GM23338 (cell line): ENCODE results near the gene OSGEPL1. TPM values are rescaled to one million over a fixed set of nuclear protein-coding genes. Genes with fewer than 3 reads are reported as not detected.
"Not testable (repeated sequence)": the region's sequence is repeated elsewhere in the genome, so short reads cannot be mapped to it uniquely, and the experiment has no call there.

Source experiments
- ATAC-seq: fragments of 200-7000 bp; cut with Tn5 transposase; 3 replicates; pipeline ENCODE4 v1.9.1; 2020
- DNase-seq: peaks from one replicate; pipeline ENCODE4 v3.0.0-alpha.2; 2015; ENCODE audit warnings: low spot score
- H2AFZ ChIP-seq: fragments of 200-600 bp; sonication (generic); 2 replicates; pipeline ENCODE4 v1.8.0; 2016; ENCODE audit warnings: antibody characterized with exemption, mild to moderate bottlenecking, moderate library complexity
- H3F3A ChIP-seq: fragments of 200-600 bp; sonication (generic); replicated peaks from 2 replicates; pipeline ENCODE4 v1.8.0; 2017; ENCODE audit warnings: antibody characterized with exemption, mixed run types, low read depth
- H3K27ac ChIP-seq: fragments of 200-600 bp; sonication (generic); 2 replicates; pipeline ENCODE4 v1.6.1; 2016; ENCODE audit warnings: low read depth
- H3K27me3 ChIP-seq: fragments of 200-600 bp; sonication (generic); 2 replicates; pipeline ENCODE4 v1.8.0; 2016; ENCODE audit warnings: mild to moderate bottlenecking, mixed run types, moderate library complexity; ENCODE audit not compliant: insufficient read depth
- H3K36me3 ChIP-seq: fragments of 200-600 bp; sonication (generic); 2 replicates; pipeline ENCODE4 v1.8.0; 2016; ENCODE audit warnings: mild to moderate bottlenecking; ENCODE audit not compliant: insufficient read depth
- H3K4me1 ChIP-seq: fragments of 200-600 bp; sonication (generic); 2 replicates; pipeline ENCODE4 v1.8.0; 2016; ENCODE audit warnings: mild to moderate bottlenecking, moderate library complexity; ENCODE audit not compliant: insufficient read depth
- H3K4me2 ChIP-seq: fragments of 200-600 bp; sonication (generic); 2 replicates; pipeline ENCODE4 v1.7.1; 2017; ENCODE audit warnings: mixed run types
- H3K4me3 ChIP-seq: fragments of 200-600 bp; sonication (generic); 2 replicates; pipeline ENCODE4 v1.6.1; 2016; ENCODE audit warnings: mixed run types
- H3K79me2 ChIP-seq: fragments of 200-600 bp; sonication (generic); replicated peaks from 2 replicates; pipeline ENCODE4 v1.8.0; 2017; ENCODE audit warnings: mild to moderate bottlenecking; ENCODE audit not compliant: insufficient read depth
- H3K9me2 ChIP-seq: fragments of 200-600 bp; sonication (generic); 2 replicates; pipeline ENCODE4 v1.8.0; 2017; ENCODE audit not compliant: insufficient read depth
- H4K20me1 ChIP-seq: fragments of 200-600 bp; sonication (generic); replicated peaks from 2 replicates; pipeline ENCODE4 v1.8.0; 2017; ENCODE audit warnings: mild to moderate bottlenecking; ENCODE audit not compliant: insufficient read depth
- H3K27ac Mint-ChIP-seq: 2 replicates; pipeline ENCODE4 v1.8.0; 2020; ENCODE audit warnings: inconsistent platforms, mild to moderate bottlenecking, moderate library complexity, mixed read lengths
- H3K27me3 Mint-ChIP-seq: 3 replicates; pipeline ENCODE4 v1.8.0; 2022; ENCODE audit warnings: low read depth, mild to moderate bottlenecking, moderate library complexity, mixed read lengths, inconsistent platforms; ENCODE audit not compliant: insufficient read depth, poor library complexity
- H3K36me3 Mint-ChIP-seq: 3 replicates; pipeline ENCODE4 v1.8.0; 2021; ENCODE audit warnings: low read depth, mild to moderate bottlenecking, inconsistent platforms, moderate library complexity, mixed read lengths
- H3K4me1 Mint-ChIP-seq: 3 replicates; pipeline ENCODE4 v1.8.0; 2020; ENCODE audit warnings: mild to moderate bottlenecking, inconsistent platforms, mixed read lengths
- H3K4me3 Mint-ChIP-seq: 3 replicates; pipeline ENCODE4 v1.8.0; 2021; ENCODE audit warnings: moderate library complexity, mild to moderate bottlenecking, inconsistent platforms, mixed read lengths
- H3K9me3 Mint-ChIP-seq: 3 replicates; pipeline ENCODE4 v1.8.0; 2020; ENCODE audit warnings: moderate library complexity, mild to moderate bottlenecking, inconsistent platforms, mixed read lengths
- EZH2 ChIP-seq: fragments of 200-600 bp; sonication (generic); IDR thresholded peaks from one replicate; pipeline ENCODE4 v1.8.0; 2017; ENCODE audit warnings: antibody characterized with exemption, mild to moderate bottlenecking, low read depth; ENCODE audit not compliant: unreplicated experiment
- EZH2phosphoT487 ChIP-seq: fragments of 200-600 bp; sonication (generic); IDR thresholded peaks from one replicate; pipeline ENCODE4 v1.8.1; 2018; ENCODE audit warnings: antibody characterized with exemption; ENCODE audit not compliant: unreplicated experiment
- STAT1 ChIP-seq: IDR thresholded peaks from one replicate; pipeline ENCODE4 v1.6.1; 2016; ENCODE audit warnings: antibody characterized with exemption; ENCODE audit not compliant: unreplicated experiment
- ZNF114 ChIP-seq: fragments of 250-450 bp; sonication (Bioruptor Pico); IDR thresholded peaks from 2 replicates; pipeline ENCODE4 v1.5.0; 2020; ENCODE audit warnings: mild to moderate bottlenecking, moderate library complexity
- ZNF331 ChIP-seq: fragments of 250-450 bp; sonication (Bioruptor Pico); IDR thresholded peaks from 2 replicates; pipeline ENCODE4 v1.5.0; 2020; ENCODE audit warnings: low read depth, mild to moderate bottlenecking, moderate library complexity
- polyA plus RNA-seq: library from polyadenylated mRNA; unstranded; fragments of >200 nt; fragmentation: Nextera tagmentation; extraction: Ambion mirVana; gene quantifications from 2 replicates; pipeline ENCODE4 v1.2.1, GENCODE V29; 2016
- total RNA-seq: library from RNA; depleted of rRNA; stranded (reverse); fragments of >200 nt; shearing (Covaris generic); gene quantifications from 2 replicates; pipeline ENCODE4 v1.2.3, GENCODE V29; 2014
- TF ChIP-seq, protein P1 (sequence below): IDR thresholded peaks from one replicate; pipeline ENCODE4 v1.6.1; 2018; ENCODE audit warnings: antibody characterized with exemption; ENCODE audit not compliant: unreplicated experiment
- TF ChIP-seq, protein P2 (sequence below): IDR thresholded peaks from 2 replicates; pipeline ENCODE4 v1.6.1; 2016; ENCODE audit warnings: antibody characterized with exemption
- TF ChIP-seq, protein P3 (sequence below), 2 experiments: fragments of 200-600 bp in 1 of 2; sonication (generic) in 1 of 2; conservative IDR thresholded peaks; 2 replicates each; pipeline versions ENCODE4 v1.5.1 to v1.6.1; 2016 to 2017; ENCODE audit warnings: antibody characterized with exemption in 2 of 2, low read depth in 2 of 2, mild to moderate bottlenecking in 2 of 2, moderate library complexity in 1 of 2

Gene OSGEPL1
- total and polyA plus RNA-seq, 2 experiments from 2014 or later, result 19.6 to 23.1 TPM

DNA sequence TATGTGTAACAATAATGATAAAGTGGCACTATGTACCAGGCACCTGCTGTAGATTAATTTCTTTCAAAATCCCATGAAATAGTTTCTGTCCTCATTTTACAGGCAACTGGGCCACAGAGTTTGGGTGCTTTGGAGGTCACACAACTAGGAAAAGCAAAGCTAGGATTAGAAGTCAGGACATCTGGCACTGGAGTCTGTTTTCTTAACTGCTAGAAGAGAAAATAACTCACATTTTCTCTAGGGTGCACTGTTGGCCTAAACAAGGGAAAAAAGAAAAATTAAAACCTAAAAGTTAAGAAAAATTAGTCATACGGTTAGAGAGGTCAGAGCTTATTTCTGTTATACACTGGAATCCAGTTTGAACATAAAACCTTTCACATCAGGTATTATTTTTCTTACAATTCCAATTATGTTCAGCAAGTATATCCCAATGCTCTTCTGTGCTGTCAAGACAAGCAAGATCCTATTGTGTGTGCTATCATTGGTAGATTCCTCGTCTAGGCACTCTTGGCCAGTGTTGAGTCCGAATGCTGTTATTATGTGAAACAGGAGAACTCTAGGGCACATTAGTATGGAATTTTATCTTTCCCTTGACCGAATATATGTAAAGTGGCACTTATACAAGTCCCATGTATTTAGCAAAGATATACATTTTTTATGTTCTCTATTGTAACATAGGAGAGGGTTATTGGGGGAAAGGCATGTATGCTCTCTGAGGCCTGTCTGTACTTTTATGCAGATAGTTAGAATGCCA is 1.5 kb upstream of the OSGEPL1 start (continued):
- TF ChIP-seq, protein P1, sequence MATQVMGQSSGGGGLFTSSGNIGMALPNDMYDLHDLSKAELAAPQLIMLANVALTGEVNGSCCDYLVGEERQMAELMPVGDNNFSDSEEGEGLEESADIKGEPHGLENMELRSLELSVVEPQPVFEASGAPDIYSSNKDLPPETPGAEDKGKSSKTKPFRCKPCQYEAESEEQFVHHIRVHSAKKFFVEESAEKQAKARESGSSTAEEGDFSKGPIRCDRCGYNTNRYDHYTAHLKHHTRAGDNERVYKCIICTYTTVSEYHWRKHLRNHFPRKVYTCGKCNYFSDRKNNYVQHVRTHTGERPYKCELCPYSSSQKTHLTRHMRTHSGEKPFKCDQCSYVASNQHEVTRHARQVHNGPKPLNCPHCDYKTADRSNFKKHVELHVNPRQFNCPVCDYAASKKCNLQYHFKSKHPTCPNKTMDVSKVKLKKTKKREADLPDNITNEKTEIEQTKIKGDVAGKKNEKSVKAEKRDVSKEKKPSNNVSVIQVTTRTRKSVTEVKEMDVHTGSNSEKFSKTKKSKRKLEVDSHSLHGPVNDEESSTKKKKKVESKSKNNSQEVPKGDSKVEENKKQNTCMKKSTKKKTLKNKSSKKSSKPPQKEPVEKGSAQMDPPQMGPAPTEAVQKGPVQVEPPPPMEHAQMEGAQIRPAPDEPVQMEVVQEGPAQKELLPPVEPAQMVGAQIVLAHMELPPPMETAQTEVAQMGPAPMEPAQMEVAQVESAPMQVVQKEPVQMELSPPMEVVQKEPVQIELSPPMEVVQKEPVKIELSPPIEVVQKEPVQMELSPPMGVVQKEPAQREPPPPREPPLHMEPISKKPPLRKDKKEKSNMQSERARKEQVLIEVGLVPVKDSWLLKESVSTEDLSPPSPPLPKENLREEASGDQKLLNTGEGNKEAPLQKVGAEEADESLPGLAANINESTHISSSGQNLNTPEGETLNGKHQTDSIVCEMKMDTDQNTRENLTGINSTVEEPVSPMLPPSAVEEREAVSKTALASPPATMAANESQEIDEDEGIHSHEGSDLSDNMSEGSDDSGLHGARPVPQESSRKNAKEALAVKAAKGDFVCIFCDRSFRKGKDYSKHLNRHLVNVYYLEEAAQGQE, result no peak
- TF ChIP-seq, protein P2, sequence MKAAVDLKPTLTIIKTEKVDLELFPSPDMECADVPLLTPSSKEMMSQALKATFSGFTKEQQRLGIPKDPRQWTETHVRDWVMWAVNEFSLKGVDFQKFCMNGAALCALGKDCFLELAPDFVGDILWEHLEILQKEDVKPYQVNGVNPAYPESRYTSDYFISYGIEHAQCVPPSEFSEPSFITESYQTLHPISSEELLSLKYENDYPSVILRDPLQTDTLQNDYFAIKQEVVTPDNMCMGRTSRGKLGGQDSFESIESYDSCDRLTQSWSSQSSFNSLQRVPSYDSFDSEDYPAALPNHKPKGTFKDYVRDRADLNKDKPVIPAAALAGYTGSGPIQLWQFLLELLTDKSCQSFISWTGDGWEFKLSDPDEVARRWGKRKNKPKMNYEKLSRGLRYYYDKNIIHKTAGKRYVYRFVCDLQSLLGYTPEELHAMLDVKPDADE, result no peak
- TF ChIP-seq EZH2phosphoT487 (no peak), ZNF331 (no peak), STAT1 (no peak), EZH2 (no peak), ZNF114 (CRISPR knock-in tag) (no peak)
- TF ChIP-seq, protein P3, sequence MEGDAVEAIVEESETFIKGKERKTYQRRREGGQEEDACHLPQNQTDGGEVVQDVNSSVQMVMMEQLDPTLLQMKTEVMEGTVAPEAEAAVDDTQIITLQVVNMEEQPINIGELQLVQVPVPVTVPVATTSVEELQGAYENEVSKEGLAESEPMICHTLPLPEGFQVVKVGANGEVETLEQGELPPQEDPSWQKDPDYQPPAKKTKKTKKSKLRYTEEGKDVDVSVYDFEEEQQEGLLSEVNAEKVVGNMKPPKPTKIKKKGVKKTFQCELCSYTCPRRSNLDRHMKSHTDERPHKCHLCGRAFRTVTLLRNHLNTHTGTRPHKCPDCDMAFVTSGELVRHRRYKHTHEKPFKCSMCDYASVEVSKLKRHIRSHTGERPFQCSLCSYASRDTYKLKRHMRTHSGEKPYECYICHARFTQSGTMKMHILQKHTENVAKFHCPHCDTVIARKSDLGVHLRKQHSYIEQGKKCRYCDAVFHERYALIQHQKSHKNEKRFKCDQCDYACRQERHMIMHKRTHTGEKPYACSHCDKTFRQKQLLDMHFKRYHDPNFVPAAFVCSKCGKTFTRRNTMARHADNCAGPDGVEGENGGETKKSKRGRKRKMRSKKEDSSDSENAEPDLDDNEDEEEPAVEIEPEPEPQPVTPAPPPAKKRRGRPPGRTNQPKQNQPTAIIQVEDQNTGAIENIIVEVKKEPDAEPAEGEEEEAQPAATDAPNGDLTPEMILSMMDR (conservative IDR thresholded peaks at IDR 0.05; ENCODE audit: low read depth in 2 of 2), result no peak

DNA sequence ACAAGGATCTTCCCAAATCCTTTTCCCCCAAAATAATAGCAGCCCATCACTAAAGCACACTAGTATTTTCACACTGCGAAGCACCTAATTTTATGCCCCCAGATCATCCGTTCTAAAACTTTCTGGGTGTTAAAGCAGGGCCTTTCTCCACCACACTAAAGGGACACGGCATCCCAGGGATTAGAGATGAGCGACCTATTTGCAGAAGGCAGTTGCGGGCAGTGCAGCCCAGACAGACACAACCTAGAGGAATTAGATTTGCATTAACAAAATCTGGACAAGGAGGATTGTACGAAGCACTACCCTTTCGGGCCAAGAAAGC is 402 bp downstream of the OSGEPL1 start:
- Mint-ChIP-seq H3K4me3 (peak overlapping the region; percentile 85), H3K9me3 (no peaks in the 10 kb centered on the region), H3K27ac (peak overlapping the region; percentile 94), H3K4me1 (no peaks in the 10 kb centered on the region), H3K27me3 (peaks cover 2% of the 10 kb centered on the region), H3K36me3 (peaks cover 11% of the 10 kb centered on the region)
- H3K4me2 ChIP-seq, result peak overlapping the region; percentile 86
- ATAC-seq, result no peak
- peak overlapping the region; percentile 90 for H2AFZ ChIP-seq
- peaks cover 10% of the 10 kb centered on the region; the same call in 1 of the 2 replicates for H3K79me2 ChIP-seq
- peaks cover 8% of the 10 kb centered on the region; the same call in 1 of the 2 replicates for H3K4me1 ChIP-seq
- H4K20me1 ChIP-seq, result no peaks in the 10 kb centered on the region
- H3K27ac ChIP-seq, result peak overlapping the region; percentile 96
- DNase-seq, result no peak
- TF ChIP-seq, protein P1, result no peak
- no peaks in the 10 kb centered on the region for H3K9me2 ChIP-seq
- H3F3A ChIP-seq, result peaks cover 6% of the 10 kb centered on the region; the same call in 1 of the 2 replicates
- no peaks in the 10 kb centered on the region for H3K27me3 ChIP-seq
- peaks cover 3% of the 10 kb centered on the region for H3K36me3 ChIP-seq
- peak overlapping the region; percentile 75 for H3K4me3 ChIP-seq

DNA sequence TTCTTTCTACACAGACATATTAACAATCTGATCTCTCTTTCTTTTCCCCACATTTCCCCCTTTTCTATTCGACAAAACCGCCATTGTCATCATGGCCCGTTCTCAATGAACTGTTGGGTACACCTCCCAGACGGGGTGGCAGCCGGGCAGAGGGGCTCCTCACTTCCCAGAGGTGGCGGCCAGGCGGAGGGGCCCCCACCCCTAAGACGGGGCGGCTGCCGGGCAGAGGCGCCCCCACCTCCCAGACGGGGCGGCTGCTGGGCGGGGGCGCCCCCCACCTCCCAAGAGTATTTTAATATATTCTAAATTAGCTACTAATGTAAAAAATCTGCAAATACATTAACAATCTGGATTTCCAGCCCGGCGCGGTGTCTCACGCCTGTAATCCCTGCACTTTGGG is 2.4 kb downstream of the OSGEPL1 start:
- not testable (repeated sequence) for H3K9me3 Mint-ChIP-seq, H3K27me3 Mint-ChIP-seq, H3K27ac Mint-ChIP-seq, H3K4me3 ChIP-seq, H3K4me1 Mint-ChIP-seq, ATAC-seq, H3F3A ChIP-seq, H4K20me1 ChIP-seq, H3K27ac ChIP-seq, DNase-seq, H3K9me2 ChIP-seq, H3K36me3 Mint-ChIP-seq, H2AFZ ChIP-seq, H3K27me3 ChIP-seq, H3K36me3 ChIP-seq, H3K4me2 ChIP-seq, H3K4me3 Mint-ChIP-seq, H3K4me1 ChIP-seq
- peaks cover 10% of the 10 kb centered on the region; the same call in 1 of the 2 replicates for H3K79me2 ChIP-seq
